Occipital lobe (tissue), 2 donors: Measurements from ENCODE around the gene FGF12. TPM values are rescaled to one million over a fixed set of nuclear protein-coding genes. Genes with fewer than 3 reads are reported as not detected.

Experiments
- DNase-seq: peaks from one replicate; lab custom pipeline; 2025; lab: John Stamatoyannopoulos, UW
- total RNA-seq: library from RNA; depleted of rRNA; stranded (reverse); fragments of >200 nt; gene quantifications from one replicate; pipeline ENCODE4 v1.2.3, GENCODE V29; 2014

Gene FGF12
- total RNA-seq, 1 donor from 2014 or later = 187 TPM

DNA sequence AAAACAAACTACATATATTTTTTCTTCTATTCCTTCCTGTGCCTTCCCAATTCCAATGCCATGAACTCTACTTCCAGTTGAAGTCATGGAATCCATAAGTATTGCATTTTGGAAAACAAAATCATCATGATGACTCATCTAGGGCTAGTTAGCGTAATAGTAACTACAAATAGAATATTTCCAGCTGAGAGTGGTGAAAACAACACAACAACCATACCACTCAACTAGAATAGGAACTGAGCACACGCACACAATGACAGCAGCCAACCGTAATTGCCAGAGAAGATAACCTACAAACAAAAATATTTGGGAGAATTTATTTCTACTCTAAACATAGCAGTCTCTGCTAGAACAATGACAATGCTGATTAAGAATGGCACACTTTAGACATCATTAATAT, 225.9 kb downstream of the FGF12 start:
- DNase-seq = no peak

DNA sequence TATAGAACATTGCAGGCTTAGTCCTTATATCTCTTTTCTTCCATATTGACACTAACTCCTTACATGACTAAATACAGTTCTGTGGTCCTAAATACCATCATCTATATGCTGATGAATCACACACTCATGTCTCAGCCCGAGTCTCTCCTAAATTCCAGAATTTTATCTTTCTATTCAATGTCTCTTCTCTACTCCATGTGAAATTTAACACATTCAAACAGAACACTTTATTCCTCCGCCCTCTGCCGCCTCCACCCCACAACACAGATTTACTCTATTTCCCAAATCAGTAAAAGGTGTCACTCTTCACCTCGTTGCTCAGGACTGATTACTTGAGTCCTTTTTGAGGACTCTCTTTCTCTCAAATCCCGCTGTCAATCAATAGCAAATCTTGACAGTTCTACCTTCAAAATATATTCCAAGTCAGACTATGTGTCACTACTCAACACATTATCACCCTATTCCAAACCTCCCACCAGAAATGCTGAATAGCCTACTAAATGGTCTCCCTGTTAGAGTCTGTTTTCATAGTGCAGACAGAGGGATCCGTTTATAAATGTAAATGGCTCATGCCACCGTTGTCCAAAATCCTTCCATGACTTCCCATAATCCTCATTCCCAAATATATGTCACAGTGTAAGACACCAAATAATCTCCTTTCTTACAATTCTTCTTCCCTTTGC, 230.3 kb downstream of the FGF12 start:
- DNase-seq = no peak

DNA sequence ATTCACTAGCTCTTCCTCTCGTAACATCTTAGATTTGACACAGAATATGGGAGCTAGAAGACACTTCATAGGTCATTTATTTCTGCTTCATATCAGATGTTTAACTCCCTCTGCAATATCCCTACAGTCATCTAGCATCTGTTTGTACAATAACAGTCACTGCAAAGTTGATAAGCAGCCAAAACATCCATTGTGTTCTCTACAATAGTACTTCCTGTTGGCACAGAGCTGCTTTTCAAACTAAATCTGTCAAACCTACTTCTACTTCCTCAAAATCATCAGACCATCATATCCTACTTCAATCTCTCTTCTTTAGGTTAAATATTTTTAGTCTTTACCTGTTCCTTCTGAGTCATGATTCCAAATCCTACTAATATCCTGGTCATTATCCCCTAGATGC, 233.2 kb downstream of the FGF12 start:
- DNase-seq = no peak

DNA sequence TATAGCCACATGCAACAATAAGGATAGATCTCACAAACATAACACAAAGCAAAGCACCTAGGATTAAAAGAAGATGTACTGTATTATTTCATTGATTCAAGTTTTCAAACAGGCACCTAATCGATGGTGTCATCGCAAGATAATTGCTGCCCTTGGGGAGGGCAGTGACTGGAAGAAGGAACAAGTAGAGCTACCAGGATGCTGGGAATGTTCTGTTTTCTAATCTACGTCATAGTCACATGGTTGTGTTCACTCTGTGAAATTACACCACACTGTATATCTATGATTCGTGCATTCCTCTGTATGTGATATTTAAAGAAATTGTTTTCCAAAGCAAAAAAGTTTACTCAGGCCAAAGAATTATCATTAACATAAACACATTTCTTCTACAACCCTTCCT, 236.6 kb downstream of the FGF12 start:
- DNase-seq = no peak

DNA sequence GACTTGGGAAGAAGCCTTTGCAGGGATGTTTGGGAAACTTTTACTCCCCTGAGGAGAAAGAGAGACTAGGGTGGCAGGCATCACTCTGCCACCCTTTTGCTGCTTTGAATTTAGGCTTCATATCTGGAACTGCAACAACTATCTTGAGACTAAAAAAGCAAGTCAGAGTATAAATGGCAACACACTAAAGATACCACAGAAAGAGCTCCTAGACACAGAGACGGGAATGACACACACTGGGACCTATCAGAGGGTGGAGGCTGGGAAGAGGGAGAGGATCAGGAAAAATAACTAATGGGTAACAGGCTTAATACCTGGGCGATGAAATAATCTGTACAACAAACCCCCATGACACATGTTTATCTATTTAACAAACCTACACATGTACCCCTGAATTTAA, 237.8 kb downstream of the FGF12 start:
- DNase-seq = no peak

DNA sequence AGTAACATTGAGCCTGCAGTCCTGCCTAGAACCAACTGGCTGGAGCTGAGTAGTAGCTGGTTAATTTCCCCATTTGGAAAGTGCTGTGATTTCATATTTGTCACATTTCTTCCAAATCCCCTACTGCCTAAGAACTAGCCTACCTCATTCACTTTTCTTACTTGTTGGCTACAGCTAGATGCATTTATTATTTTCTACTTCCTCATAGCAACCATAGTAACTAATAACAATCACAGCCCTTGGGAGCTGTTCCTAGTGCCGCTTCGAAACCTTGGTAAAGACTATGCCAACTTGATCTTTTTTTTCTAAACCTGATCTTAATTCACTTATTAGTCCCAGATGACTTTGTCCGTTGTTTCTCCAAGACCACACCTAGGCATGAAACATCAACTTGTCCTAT, 240.3 kb downstream of the FGF12 start:
- DNase-seq = no peak

DNA sequence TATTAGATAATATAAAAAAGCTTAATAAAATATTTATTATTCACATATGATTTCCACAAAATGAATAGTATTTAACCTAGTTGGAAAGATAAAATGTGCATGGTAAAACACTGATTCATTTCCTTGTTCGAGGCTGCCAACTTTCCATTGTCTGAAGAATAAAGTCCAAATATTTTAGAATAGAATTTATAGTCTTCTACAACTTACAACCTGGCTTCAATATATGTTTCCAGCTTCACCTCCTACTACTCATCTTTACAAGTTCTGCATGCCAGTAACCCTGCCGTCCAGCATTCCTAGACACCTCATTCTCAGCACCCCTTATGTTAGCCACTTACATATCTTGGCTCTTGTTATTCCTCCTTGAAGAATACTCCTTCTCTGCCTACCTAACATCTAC, 244.5 kb downstream of the FGF12 start:
- no peak for DNase-seq

DNA sequence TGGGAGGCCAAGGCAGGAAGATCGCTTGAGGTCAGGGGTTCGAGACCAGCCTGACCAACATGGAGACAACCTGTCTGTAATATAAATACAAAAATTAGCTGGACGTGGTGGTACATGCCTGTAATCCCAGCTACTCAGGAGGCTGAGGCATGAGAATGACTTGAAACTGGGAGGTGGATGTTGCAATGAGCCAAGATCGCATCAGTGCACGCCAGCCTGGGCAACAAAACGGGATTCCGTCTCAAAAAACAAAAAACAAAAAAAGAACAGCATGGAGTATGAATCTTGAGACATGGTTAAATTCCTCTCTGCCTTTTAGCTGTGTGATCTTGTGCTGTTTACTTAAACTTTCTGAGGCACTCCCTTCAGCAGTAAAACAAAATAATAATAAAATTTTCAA, 244.9 kb downstream of the FGF12 start:
- DNase-seq = no peak

DNA sequence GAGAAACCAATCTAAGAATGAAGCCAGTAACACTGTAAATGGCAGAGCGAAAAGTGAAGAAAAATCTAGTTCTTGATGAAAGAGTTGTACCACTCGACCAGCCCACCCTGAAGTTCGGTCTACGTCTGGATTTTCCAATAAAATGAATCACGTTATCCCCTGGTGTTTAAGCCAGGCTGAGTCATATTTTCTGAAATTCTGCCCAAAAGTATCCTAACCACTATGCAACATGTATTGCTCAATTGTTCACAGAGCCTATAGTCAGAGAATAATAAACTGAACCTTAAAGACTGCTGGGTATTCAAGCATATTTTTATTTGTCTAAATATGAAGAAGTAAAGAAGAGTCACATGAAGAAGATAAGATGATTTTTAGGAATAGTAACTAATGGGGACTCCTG, 245.7 kb downstream of the FGF12 start:
- no peak for DNase-seq

DNA sequence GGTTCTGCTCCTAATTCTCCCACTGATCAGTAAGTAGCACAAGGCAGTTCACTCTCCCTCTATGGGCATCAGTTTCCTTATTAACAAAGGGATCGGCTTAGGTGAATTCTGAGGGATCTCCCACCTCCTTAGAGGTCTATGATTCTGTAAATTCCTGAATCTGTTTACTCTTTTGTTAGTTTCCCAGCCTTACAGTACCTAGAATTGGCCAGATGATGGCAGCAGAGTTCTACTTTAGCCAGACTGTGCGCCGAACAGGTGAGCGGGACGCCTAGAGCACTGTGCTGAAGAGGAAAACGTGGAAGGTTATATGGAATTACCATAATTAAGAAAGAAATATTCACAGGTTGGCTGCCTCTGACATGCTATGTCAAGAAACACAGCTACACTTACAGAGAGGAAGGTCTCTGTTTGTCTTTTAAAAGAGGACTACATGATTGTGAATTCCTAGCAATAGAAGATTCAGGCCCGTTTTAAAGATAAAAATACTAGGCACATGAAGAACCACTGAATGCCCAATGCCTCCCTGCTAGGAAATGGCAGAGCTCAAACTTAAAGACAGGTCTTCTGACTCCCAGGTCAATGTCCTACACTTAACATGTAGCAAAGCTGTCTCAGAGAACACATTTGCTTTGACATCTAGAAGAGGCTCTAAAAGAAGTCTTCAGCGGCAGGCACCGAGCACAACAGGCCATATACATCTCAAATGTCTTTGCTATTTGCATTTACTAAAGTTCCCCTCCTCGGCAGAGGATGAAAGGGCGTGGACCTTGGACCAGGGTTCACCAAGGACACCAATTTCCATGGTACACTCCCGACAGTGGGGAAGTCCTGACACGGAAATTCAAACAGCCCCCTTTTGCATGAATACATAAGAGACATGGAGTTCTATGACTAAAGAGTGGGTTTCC, 259.9 kb downstream of the FGF12 start:
- peak; percentile 34 for DNase-seq

DNA sequence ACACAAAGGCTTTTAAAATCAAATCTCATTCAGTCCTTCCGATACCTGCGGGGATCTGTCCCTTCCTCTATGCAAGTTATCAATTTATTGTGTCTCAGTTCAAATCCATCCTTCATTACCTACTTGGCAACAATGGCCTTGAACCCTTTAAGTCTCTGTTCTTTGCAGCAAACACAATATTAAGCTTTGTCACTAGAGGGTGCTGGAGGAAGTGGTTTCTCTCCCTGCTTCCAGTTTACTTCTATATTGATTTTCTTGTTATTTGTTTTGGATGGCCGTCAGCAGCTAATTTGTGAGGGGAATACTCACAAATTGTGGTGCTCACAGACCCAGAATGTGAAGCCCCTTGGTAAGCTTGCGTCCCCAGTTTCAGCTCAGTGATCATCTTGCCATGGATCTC, 278.3 kb downstream of the FGF12 start:
- DNase-seq = no peak

DNA sequence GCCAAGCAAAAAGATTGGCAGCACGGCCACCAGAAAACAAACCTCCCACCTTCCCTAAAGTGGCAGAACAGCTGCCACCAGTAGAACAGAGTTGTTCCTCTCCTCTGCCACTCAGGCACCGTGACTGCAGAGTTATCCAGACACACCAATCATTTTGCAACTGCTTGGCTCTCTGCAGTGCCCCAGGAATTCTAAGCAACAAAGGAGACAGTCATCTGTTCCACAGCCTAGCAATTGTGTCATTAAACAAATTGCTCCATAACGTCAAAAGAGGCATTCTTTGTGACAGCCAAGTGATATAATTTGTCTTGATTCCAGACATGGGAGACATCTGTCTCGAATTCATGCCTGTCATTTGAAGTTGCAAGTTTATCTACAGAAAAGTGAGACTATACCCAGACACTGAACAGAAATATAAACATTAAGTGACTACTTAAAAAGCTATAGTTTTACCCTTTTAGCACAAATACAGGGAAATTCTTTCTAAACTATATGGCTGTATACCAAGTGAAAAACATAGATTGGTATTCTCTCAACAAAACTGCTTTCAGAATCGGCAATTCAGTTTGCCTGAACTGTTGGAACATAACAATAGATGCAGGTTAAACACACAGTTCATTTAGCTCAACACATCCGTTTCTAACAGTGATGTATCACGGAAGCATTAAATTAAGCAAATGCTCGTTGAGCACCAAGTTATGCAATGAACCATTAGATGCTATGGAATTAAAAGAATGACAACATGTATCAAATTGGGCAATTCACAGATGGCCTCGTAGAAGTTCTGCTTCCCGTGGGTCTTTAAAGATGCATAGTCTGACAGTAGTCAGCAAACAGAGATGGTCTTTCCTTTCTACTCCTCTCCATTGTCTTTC, 281.3 kb downstream of the FGF12 start:
- peak; percentile 16 for DNase-seq

DNA sequence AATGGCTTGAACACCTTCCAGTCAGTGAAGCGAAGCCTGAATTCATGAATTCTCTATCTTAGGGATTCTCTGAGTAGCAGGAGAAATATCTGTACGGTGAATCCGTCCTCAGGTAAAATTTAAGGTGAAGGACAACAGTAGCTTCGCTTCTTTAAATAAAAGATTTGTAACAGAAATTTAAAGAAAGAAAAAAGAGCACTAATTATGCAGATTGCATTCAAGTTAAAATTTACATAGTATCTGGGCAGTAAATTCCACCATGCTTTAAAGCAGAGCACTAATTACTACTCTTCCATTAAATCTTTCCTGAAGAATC, 282.6 kb downstream of the FGF12 start:
- no peak for DNase-seq

DNA sequence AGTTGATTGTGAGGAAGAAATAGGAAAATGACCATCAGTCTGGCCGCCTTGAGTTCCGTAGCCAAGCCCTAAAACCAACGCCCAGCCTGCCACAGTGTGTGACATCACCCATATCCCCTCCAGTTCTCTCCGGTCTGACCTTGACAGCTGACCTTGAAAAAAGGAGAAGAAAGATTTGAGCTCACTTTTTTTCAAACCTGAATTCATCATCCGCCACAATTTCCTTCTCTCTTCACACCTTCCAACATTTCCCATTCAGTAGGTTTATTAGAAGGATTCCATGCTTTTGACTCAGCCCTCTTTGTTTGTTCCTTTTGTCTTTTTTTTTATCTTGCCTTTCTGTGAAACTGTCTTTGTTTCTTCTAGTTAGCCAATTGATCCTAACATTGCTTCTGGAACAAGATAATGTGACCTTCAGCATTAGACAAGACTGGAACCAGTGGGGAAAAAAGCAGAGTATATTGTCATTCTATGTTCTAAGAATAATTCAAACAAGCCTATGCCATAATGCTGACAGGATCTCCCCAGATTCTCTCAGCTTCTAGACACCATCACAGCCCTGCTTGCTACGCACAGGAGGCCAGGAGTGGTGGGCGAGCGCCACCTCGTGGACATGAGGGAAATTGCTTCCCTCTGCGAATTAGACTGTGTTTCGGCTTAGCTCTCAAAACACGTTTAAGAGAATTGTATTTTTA, 283.1 kb downstream of the FGF12 start:
- DNase-seq = peak; percentile 69

DNA sequence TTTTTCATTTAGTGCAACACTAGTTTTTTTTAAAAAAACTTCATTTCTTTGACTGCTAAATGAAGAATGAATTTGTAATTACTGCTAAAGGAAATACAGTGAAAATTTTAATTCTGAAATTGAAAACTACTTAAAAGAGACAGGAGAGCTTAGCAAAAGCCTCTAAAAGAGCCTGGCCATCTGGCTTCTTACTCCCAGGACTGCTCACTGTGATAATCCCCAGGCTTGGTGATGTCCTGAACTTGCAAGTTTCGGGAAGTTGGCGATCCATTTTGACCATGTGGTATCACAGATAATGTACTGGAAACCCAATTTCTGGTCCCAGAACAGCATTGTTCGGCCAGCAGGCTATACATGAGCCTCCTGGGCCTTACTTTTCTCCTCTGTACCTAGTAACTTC, 292.1 kb downstream of the FGF12 start:
- no peak for DNase-seq

DNA sequence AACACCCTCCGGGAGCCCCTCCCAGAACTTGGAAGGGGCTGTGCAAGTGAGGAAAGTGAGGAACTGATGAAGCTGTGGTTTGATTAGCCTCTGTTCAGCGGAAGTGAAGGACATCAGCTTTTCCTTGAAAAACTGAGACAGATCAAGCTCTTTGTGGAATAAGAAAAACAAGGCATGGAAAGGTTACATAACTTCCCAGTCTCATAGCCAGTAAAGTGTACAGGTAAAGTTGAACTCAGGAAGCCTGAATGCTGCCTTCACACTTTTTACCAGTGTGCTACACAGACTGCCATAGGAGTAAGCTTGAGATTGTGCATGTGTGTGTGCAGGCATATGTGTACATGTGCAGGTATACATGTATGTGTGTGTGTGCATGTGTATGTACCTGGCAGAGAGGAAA, 293.2 kb downstream of the FGF12 start:
- DNase-seq = no peak

DNA sequence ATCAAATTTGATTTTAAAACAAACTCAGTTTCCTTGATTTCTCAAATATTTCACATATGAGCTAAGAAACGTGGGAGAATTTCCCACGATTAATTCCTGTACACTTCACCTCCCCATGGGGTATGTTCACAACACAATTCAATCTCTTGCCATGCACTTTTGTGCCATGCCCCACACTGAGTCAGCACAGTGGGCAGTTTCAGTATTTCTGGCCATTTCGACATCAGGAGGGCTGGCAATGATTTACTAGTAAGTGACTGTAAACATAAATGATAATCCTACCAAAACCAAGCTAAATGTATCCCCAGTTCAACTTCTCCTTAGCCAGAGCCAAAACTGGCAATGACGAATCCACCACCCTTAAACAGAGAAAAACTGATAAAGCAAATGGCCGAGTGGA, 293.6 kb downstream of the FGF12 start:
- DNase-seq = no peak

DNA sequence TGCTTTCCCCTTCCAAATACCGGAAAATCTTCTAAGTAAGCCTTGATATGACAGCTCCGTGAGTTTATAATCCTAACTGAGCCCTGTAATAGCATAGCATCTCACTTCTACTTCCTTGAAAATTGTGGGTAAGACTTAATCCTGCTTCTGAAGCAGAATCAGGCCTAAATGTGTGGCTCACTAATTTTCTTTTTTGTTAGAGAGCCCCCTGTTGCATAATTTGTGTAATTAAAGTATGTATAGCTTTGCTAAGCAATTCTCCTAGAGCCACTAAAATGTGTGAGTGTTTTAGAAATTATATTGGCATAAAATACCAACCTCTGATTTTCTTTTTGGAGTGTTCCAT, 304.4 kb downstream of the FGF12 start:
- DNase-seq = no peak

DNA sequence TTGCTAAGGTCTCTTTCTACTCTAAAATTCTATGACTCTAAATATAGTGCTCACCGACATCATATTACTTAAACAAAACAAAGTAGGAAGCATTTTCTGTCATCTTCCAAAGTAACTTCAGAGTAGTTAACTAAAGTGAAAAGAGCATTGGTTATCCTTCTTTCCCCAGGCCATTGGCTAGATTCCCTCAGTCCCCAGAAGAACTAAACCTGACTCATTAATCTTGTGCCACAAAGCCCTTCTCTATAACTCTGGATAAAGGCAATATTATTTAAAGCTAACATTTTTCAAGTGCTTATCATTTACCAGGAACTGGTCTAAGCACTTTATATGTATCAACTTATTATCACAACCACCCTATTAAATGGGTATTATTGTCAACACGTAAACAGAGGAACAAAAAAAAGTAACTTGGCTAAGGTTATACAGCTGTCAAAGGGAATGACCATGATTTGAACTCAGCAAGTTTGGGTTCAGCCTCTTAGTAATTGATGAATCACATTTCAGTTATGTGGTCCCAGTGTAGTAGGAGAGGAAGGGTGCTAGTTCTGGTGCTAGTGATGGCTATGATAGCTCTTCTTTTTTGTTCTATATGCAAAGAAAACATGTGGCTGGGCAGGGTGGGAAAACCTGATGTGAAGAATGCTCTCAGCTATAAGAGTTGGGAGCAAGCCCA, 304.9 kb downstream of the FGF12 start:
- DNase-seq = no peak

DNA sequence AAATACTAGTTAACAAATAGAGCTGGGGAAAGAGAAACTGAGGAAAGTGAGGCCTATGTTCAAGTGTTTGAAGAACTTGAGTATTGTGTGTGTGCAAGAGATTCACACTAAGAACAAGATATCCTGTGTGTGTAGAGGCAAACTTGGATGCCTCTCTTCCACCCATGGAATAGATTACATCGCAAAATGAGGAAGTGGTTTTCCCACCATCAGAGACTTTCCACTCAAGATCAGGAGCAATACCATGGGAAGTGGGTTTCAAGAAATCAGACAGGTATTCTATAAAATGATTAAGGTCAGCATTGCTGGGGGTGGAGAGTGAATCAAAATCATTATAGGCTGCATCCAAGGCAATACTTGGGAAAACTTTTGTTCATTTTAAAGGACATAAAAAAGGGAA, 308.0 kb downstream of the FGF12 start:
- no peak for DNase-seq

DNA sequence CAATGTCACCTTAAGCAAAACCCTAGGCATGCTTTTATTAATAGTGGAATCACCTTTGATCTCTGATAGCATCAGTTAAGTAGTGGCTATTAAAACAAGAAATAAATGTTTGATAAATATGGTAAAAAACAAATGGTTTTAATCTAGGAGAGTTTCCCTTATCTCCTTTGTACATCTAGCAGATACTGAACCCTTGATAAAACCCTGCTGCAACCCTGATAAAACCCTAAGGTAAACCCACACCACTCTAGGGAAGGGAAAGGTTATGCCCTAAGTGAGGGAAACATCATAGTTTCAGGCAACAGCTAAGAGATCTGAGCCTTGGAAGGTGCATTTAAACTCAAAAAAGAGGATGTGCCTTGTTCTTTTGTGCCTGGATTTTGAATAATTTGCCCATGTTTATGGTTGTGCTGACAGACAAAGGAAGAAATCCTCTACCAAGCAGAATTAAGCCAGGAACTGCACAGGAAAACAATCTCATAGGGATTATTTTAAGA, 309.7 kb downstream of the FGF12 start:
- no peak for DNase-seq
